ENCODE data around the gene AKR1B1.
A peak's percentile ranks its signal among the peaks of the same experiment; 100 is the strongest.

The AKR1B1 gene

GRCh38 chr7:134463751-134464150, 4.9 kb upstream of the AKR1B1 start:
- Histone ChIP-seq H4K91ac (ENCODE audit: low read length) (peak overlapping the region; percentile 54), H3K9me3 (ENCODE audit: control insufficient read depth, low read length) (peaks cover 15% of the 10 kb centered on the region), H2BK5ac (ENCODE audit: low read depth, low read length, poor library complexity, severe bottlenecking) (no peak overlapping the region), H2AFZ (ENCODE audit: low read depth, low read length) (no peak overlapping the region), H3K14ac (ENCODE audit: low read length in 2 of 2) (no peak overlapping the region), H2BK15ac (ENCODE audit: low read depth, poor library complexity, severe bottlenecking) (no peak overlapping the region), H3K23ac (ENCODE audit: low read length in 2 of 2) (no peak overlapping the region), H3K9ac (ENCODE audit: low read length) (no peak overlapping the region), H3K4me3 (ENCODE audit: insufficient read depth in 1 of 2, low read depth in 1 of 2, low read length in 2 of 2) (no peak overlapping the region), H3K4me2 (ENCODE audit: low read length, poor library complexity, severe bottlenecking) (no peak overlapping the region), H3K36me3 (ENCODE audit: control insufficient read depth in 1 of 2, insufficient read depth in 2 of 2, low read depth in 1 of 2, low read length in 2 of 2) (no peaks in the 10 kb centered on the region), H3K18ac (ENCODE audit: low read depth in 1 of 2, low read length in 2 of 2) (no peak overlapping the region), H4K8ac (ENCODE audit: low read length) (no peak overlapping the region), H2BK120ac (ENCODE audit: low read depth, low read length) (no peak overlapping the region), H3K79me1 (replicated peaks; ENCODE audit: low read length, poor library complexity, severe bottlenecking) (peaks cover 2% of the 10 kb centered on the region), H2AK5ac (ENCODE audit: low read length, severe bottlenecking) (peak overlapping the region; percentile 98), H3K27ac (ENCODE audit: low read length, poor library complexity, severe bottlenecking) (no peak overlapping the region), H3K27me3 (ENCODE audit: control insufficient read depth in 1 of 2, insufficient read depth in 1 of 2, low read length in 2 of 2) (no peaks in the 10 kb centered on the region), H3K4ac (ENCODE audit: low read depth in 1 of 2, low read length in 2 of 2) (no peak overlapping the region), H2BK12ac (ENCODE audit: low read length in 2 of 2) (no peak overlapping the region), H3K4me1 (ENCODE audit: control insufficient read depth, insufficient read depth, low read depth, low read length) (peaks cover 13% of the 10 kb centered on the region)
- DNase-seq = no peak
- WGBS = 98% methylated on average over 2 of the region's 2 CpGs

GRCh38 chr7:134462337-134462925, 3.5 kb upstream of the AKR1B1 start:
- peak overlapping the region; percentile 16 for H3K9ac ChIP-seq (ENCODE audit: low read length)
- H2BK12ac ChIP-seq (ENCODE audit: low read length in 2 of 2) = no peak overlapping the region
- no peak overlapping the region for H3K4ac ChIP-seq (ENCODE audit: low read depth in 1 of 2, low read length in 2 of 2)
- no peak overlapping the region for H4K91ac ChIP-seq (ENCODE audit: low read length)
- H2BK120ac ChIP-seq (ENCODE audit: low read depth, low read length) = no peak overlapping the region
- H3K14ac ChIP-seq (ENCODE audit: low read length in 2 of 2) = no peak overlapping the region
- DNase-seq = peak; percentile 74
- no peak overlapping the region for H2BK15ac ChIP-seq (ENCODE audit: low read depth, poor library complexity, severe bottlenecking)
- H3K4me3 ChIP-seq (ENCODE audit: insufficient read depth in 1 of 2, low read depth in 1 of 2, low read length in 2 of 2) = no peak overlapping the region
- peak overlapping the region; percentile 98 for H2AK5ac ChIP-seq (ENCODE audit: low read length, severe bottlenecking)
- peak overlapping the region; percentile 73 for H2BK5ac ChIP-seq (ENCODE audit: low read depth, low read length, poor library complexity, severe bottlenecking)
- H2AFZ ChIP-seq (ENCODE audit: low read depth, low read length) = no peak overlapping the region
- peaks cover under 1 to 4% of the 10 kb centered on the region in 2 experiments for H3K36me3 ChIP-seq (ENCODE audit: control insufficient read depth in 1 of 2, insufficient read depth in 2 of 2, low read depth in 1 of 2, low read length in 2 of 2)
- no peak overlapping the region for H3K4me2 ChIP-seq (ENCODE audit: low read length, poor library complexity, severe bottlenecking)
- no peaks in the 10 kb centered on the region for H3K27me3 ChIP-seq (ENCODE audit: control insufficient read depth in 1 of 2, insufficient read depth in 1 of 2, low read length in 2 of 2)
- peak overlapping the region; percentile 99 for H3K27ac ChIP-seq (ENCODE audit: low read length, poor library complexity, severe bottlenecking)
- H3K79me1 ChIP-seq (replicated peaks; ENCODE audit: low read length, poor library complexity, severe bottlenecking) = peaks cover 2% of the 10 kb centered on the region
- peak overlapping the region in 1 of 2 experiments; percentile 55 for H3K18ac ChIP-seq (ENCODE audit: low read depth in 1 of 2, low read length in 2 of 2)
- 70% methylated on average over 4 of the region's 5 CpGs for WGBS
- peaks cover 16% of the 10 kb centered on the region for H3K4me1 ChIP-seq (ENCODE audit: control insufficient read depth, insufficient read depth, low read depth, low read length)
- no peak overlapping the region for H4K8ac ChIP-seq (ENCODE audit: low read length)
- H3K23ac ChIP-seq (ENCODE audit: low read length in 2 of 2) = no peak overlapping the region
- peaks cover 15% of the 10 kb centered on the region for H3K9me3 ChIP-seq (ENCODE audit: control insufficient read depth, low read length)

- peaks cover 16% of the 10 kb centered on the region for H3K4me1 ChIP-seq (ENCODE audit: control insufficient read depth, insufficient read depth, low read depth, low read length)
- peaks cover 15% of the 10 kb centered on the region for H3K9me3 ChIP-seq (ENCODE audit: control insufficient read depth, low read length)
- no peak overlapping the region for H2AFZ ChIP-seq (ENCODE audit: low read depth, low read length)
- H3K4ac ChIP-seq (ENCODE audit: low read depth in 1 of 2, low read length in 2 of 2) = no peak overlapping the region
- H3K36me3 ChIP-seq (ENCODE audit: control insufficient read depth in 1 of 2, insufficient read depth in 2 of 2, low read depth in 1 of 2, low read length in 2 of 2) = peaks cover 4 to 6% of the 10 kb centered on the region in 2 experiments
- peak overlapping the region; percentile 100 for H2AK5ac ChIP-seq (ENCODE audit: low read length, severe bottlenecking)
- no peaks in the 10 kb centered on the region for H3K27me3 ChIP-seq (ENCODE audit: control insufficient read depth in 1 of 2, insufficient read depth in 1 of 2, low read length in 2 of 2)
- H2BK15ac ChIP-seq (ENCODE audit: low read depth, poor library complexity, severe bottlenecking) = peak overlapping the region; percentile 74
- no peak overlapping the region for H3K18ac ChIP-seq (ENCODE audit: low read depth in 1 of 2, low read length in 2 of 2)
- peak overlapping the region; percentile 97 for H2BK5ac ChIP-seq (ENCODE audit: low read depth, low read length, poor library complexity, severe bottlenecking)
- peaks cover 2% of the 10 kb centered on the region for H3K79me1 ChIP-seq (replicated peaks; ENCODE audit: low read length, poor library complexity, severe bottlenecking)
- no peak overlapping the region for H3K23ac ChIP-seq (ENCODE audit: low read length in 2 of 2)
- 20% methylated on average over 1 of the region's 1 CpG for WGBS
- H2BK12ac ChIP-seq (ENCODE audit: low read length in 2 of 2) = peak overlapping the region; percentile 52 to 72
- no peak overlapping the region for H3K4me2 ChIP-seq (ENCODE audit: low read length, poor library complexity, severe bottlenecking)
- no peak overlapping the region for H4K91ac ChIP-seq (ENCODE audit: low read length)
- H4K8ac ChIP-seq (ENCODE audit: low read length) = no peak overlapping the region
- H3K14ac ChIP-seq (ENCODE audit: low read length in 2 of 2) = peak overlapping the region in 1 of 2 experiments; percentile 58
- DNase-seq = no peak
- peak overlapping the region; percentile 99 for H3K27ac ChIP-seq (ENCODE audit: low read length, poor library complexity, severe bottlenecking)
- no peak overlapping the region for H2BK120ac ChIP-seq (ENCODE audit: low read depth, low read length)
- no peak overlapping the region for H3K4me3 ChIP-seq (ENCODE audit: insufficient read depth in 1 of 2, low read depth in 1 of 2, low read length in 2 of 2)
- H3K9ac ChIP-seq (ENCODE audit: low read length) = no peak overlapping the region
These were observed 3.0 kb upstream of the AKR1B1 start for GRCh38 chr7:134461916-134462315.

GRCh38 chr7:134459981-134460380, 1.1 kb upstream of the AKR1B1 start:
- Histone ChIP-seq H3K27ac (ENCODE audit: low read length, poor library complexity, severe bottlenecking) (peak overlapping the region; percentile 54), H3K27me3 (ENCODE audit: control insufficient read depth in 1 of 2, insufficient read depth in 1 of 2, low read length in 2 of 2) (no peaks in the 10 kb centered on the region), H3K9ac (ENCODE audit: low read length) (peak overlapping the region; percentile 88), H3K79me1 (replicated peaks; ENCODE audit: low read length, poor library complexity, severe bottlenecking) (peaks cover 3% of the 10 kb centered on the region), H2BK12ac (ENCODE audit: low read length in 2 of 2) (no peak overlapping the region), H3K4ac (ENCODE audit: low read depth in 1 of 2, low read length in 2 of 2) (no peak overlapping the region), H2AFZ (ENCODE audit: low read depth, low read length) (no peak overlapping the region), H3K9me3 (ENCODE audit: control insufficient read depth, low read length) (peaks cover 10% of the 10 kb centered on the region), H3K4me2 (ENCODE audit: low read length, poor library complexity, severe bottlenecking) (peak overlapping the region; percentile 45), H3K23ac (ENCODE audit: low read length in 2 of 2) (no peak overlapping the region), H2BK15ac (ENCODE audit: low read depth, poor library complexity, severe bottlenecking) (no peak overlapping the region), H2BK5ac (ENCODE audit: low read depth, low read length, poor library complexity, severe bottlenecking) (no peak overlapping the region), H3K4me1 (ENCODE audit: control insufficient read depth, insufficient read depth, low read depth, low read length) (peaks cover 21% of the 10 kb centered on the region), H3K14ac (ENCODE audit: low read length in 2 of 2) (no peak overlapping the region), H4K8ac (ENCODE audit: low read length) (no peak overlapping the region), H3K36me3 (ENCODE audit: control insufficient read depth in 1 of 2, insufficient read depth in 2 of 2, low read depth in 1 of 2, low read length in 2 of 2) (peaks cover 15 to 21% of the 10 kb centered on the region in 2 experiments), H2AK5ac (ENCODE audit: low read length, severe bottlenecking) (no peak overlapping the region), H3K4me3 (ENCODE audit: insufficient read depth in 1 of 2, low read depth in 1 of 2, low read length in 2 of 2) (peak overlapping the region in 1 of 2 experiments; percentile 94), H3K18ac (ENCODE audit: low read depth in 1 of 2, low read length in 2 of 2) (no peak overlapping the region), H2BK120ac (ENCODE audit: low read depth, low read length) (no peak overlapping the region), H4K91ac (ENCODE audit: low read length) (no peak overlapping the region)
- WGBS = 87% methylated on average over 2 of the region's 2 CpGs
- DNase-seq = peak; percentile 88
